Measurements from ENCODE around the gene KCNJ9.

KCNJ9 gene

GRCh38 chr1:160081261-160081936 is at the start of gene KCNJ9:
TSS of gene KCNJ9 (plus strand) at chr1:160081538. CDS start at chr1:160084031, 2,493 bp downstream.
- Histone ChIP-seq H3K9ac (no peak within 1 kb of the TSS), H3K4me1 (no peaks in the 10 kb centered on the region), H3K9me3 (ENCODE audit: control insufficient read depth, low read length) (no peaks in the 10 kb centered on the region), H3K4me3 (ENCODE audit: low read depth, low read length) (no peak within 1 kb of the TSS), H3K79me2 (no peaks in the 10 kb centered on the region), H3K4me2 (ENCODE audit: low read length) (no peak within 1 kb of the TSS), H3K36me3 (ENCODE audit: control insufficient read depth, insufficient read depth, low read length) (no peaks in the 10 kb centered on the region), H2AFZ (no peak within 1 kb of the TSS), H3K27me3 (ENCODE audit: control insufficient read depth, insufficient read depth, low read length) (no peaks in the 10 kb centered on the region), H3K27ac (no peak within 1 kb of the TSS)
- no peak for TF ChIP-seq CTCF (IDR thresholded peaks at IDR 0.05)

- Histone ChIP-seq H3K4me3 (ENCODE audit: low read depth, low read length) (peak overlapping the region; percentile 89), H3K27ac (peak overlapping the region; percentile 70), H3K4me2 (ENCODE audit: low read length) (peak overlapping the region; percentile 70), H3K9me3 (ENCODE audit: control insufficient read depth, low read length) (no peaks in the 10 kb centered on the region), H3K9ac (no peak overlapping the region), H3K4me1 (no peaks in the 10 kb centered on the region), H2AFZ (peak overlapping the region; percentile 93), H3K79me2 (no peaks in the 10 kb centered on the region), H3K36me3 (ENCODE audit: control insufficient read depth, insufficient read depth, low read length) (no peaks in the 10 kb centered on the region), H3K27me3 (ENCODE audit: control insufficient read depth, insufficient read depth, low read length) (no peaks in the 10 kb centered on the region)
- no peak for TF ChIP-seq CTCF (IDR thresholded peaks at IDR 0.05)
These were observed 49.0 kb upstream of the KCNJ9 start for GRCh38 chr1:160032165-160032820.

GRCh38 chr1:160040476-160040875 is 40.9 kb upstream of the KCNJ9 start:
- Histone ChIP-seq H3K4me1 (no peaks in the 10 kb centered on the region), H2AFZ (no peak overlapping the region), H3K4me3 (ENCODE audit: low read depth, low read length) (no peak overlapping the region), H3K27me3 (ENCODE audit: control insufficient read depth, insufficient read depth, low read length) (no peaks in the 10 kb centered on the region), H3K79me2 (no peaks in the 10 kb centered on the region), H3K9ac (no peak overlapping the region), H3K9me3 (ENCODE audit: control insufficient read depth, low read length) (no peaks in the 10 kb centered on the region), H3K36me3 (ENCODE audit: control insufficient read depth, insufficient read depth, low read length) (no peaks in the 10 kb centered on the region), H3K27ac (no peak overlapping the region), H3K4me2 (ENCODE audit: low read length) (no peak overlapping the region)
- no peak for TF ChIP-seq CTCF (IDR thresholded peaks at IDR 0.05)

- TF ChIP-seq CTCF (IDR thresholded peaks at IDR 0.05), result no peak
- no peaks in the 10 kb centered on the region for H3K36me3 ChIP-seq (ENCODE audit: control insufficient read depth, insufficient read depth, low read length)
- no peak overlapping the region for H3K9ac ChIP-seq
- H3K79me2 ChIP-seq, result no peaks in the 10 kb centered on the region
- H3K4me2 ChIP-seq (ENCODE audit: low read length), result no peak overlapping the region
- H3K27ac ChIP-seq, result no peak overlapping the region
- no peaks in the 10 kb centered on the region for H3K9me3 ChIP-seq (ENCODE audit: control insufficient read depth, low read length)
- no peaks in the 10 kb centered on the region for H3K27me3 ChIP-seq (ENCODE audit: control insufficient read depth, insufficient read depth, low read length)
- no peak overlapping the region for H2AFZ ChIP-seq
- no peaks in the 10 kb centered on the region for H3K4me1 ChIP-seq
- no peak overlapping the region for H3K4me3 ChIP-seq (ENCODE audit: low read depth, low read length)
These were observed 37.8 kb upstream of the KCNJ9 start for GRCh38 chr1:160043543-160043942.

Measured in parathyroid adenoma (tissue), 2 donors.